HG03439 (cell line): ENCODE measurements around the gene BCL11B.

Experiments used
- ATAC-seq: cut with Tn5 transposase; IDR thresholded peaks from one replicate; pipeline ENCODE4 v1.9.1; 2021; ENCODE audit warnings: mild to moderate bottlenecking, moderate library complexity; ENCODE audit not compliant: unreplicated experiment

Gene BCL11B

GRCh38 chr14:99141236-99141635 lies 130.8 kb downstream of the BCL11B start:
- no peak for ATAC-seq

GRCh38 chr14:99138999-99139865 lies 132.8 kb downstream of the BCL11B start:
- no peak for ATAC-seq

GRCh38 chr14:99137913-99138571 lies 134.0 kb downstream of the BCL11B start:
- ATAC-seq: no peak

- ATAC-seq: no peak
Measured at GRCh38 chr14:99137001-99137700, 134.8 kb downstream of the BCL11B start.

GRCh38 chr14:99136401-99136800 lies 135.6 kb downstream of the BCL11B start:
- ATAC-seq: no peak

- no peak for ATAC-seq
Measured at GRCh38 chr14:99136047-99136400, 136.0 kb downstream of the BCL11B start.

- no peak for ATAC-seq
Measured at GRCh38 chr14:99134516-99135046, 137.4 kb downstream of the BCL11B start.

- no peak for ATAC-seq
Measured at GRCh38 chr14:99133636-99134515, 138.1 kb downstream of the BCL11B start.

GRCh38 chr14:99132821-99133635 lies 139.0 kb downstream of the BCL11B start:
- ATAC-seq: no peak

- no peak for ATAC-seq
Measured at GRCh38 chr14:99131632-99132271, 140.2 kb downstream of the BCL11B start.

GRCh38 chr14:99129998-99130397 lies 142.0 kb downstream of the BCL11B start:
- no peak for ATAC-seq

- ATAC-seq: no peak
Measured at GRCh38 chr14:99129211-99129696, 142.7 kb downstream of the BCL11B start.

GRCh38 chr14:99128185-99128584 lies 143.8 kb downstream of the BCL11B start:
- no peak for ATAC-seq

GRCh38 chr14:99127651-99128167 lies 144.3 kb downstream of the BCL11B start:
- ATAC-seq: no peak

GRCh38 chr14:99125616-99126431 lies 146.2 kb downstream of the BCL11B start:
- no peak for ATAC-seq

- no peak for ATAC-seq
Measured at GRCh38 chr14:99125113-99125512, 146.9 kb downstream of the BCL11B start.

- ATAC-seq: no peak
Measured at GRCh38 chr14:99124482-99125105, 147.4 kb downstream of the BCL11B start.
